Smooth muscle cell (in vitro differentiated cells): Measurements from ENCODE around the gene TXN2. TPM values are rescaled to one million over a fixed set of nuclear protein-coding genes. Genes with fewer than 3 reads are reported as not detected.
"Not testable (repeated sequence)": the region's sequence is repeated elsewhere in the genome, so short reads cannot be mapped to it uniquely, and the experiment has no call there.

Experiments
- DNase-seq: peaks from one replicate; lab custom pipeline; 2025; ENCODE audit not compliant: unreplicated experiment; lab: John Stamatoyannopoulos, UW
- H2AFZ ChIP-seq: fragments of 200-600 bp; sonication (generic); 2 replicates; pipeline ENCODE4 v1.6.0; 2016; ENCODE audit warnings: antibody characterized with exemption, low read depth, mild to moderate bottlenecking
- H3F3A ChIP-seq: fragments of 200-600 bp; sonication (generic); 2 replicates; pipeline ENCODE4 v1.6.0; 2017; ENCODE audit warnings: antibody characterized with exemption, low read depth
- H3K27ac ChIP-seq: fragments of 200-600 bp; sonication (generic); 2 replicates; pipeline ENCODE4 v1.5.1; 2016; ENCODE audit warnings: low read depth, mild to moderate bottlenecking
- H3K27me3 ChIP-seq: fragments of 200-600 bp; sonication (generic); 2 replicates; pipeline ENCODE4 v1.6.1; 2016; ENCODE audit warnings: low read depth, mild to moderate bottlenecking
- H3K36me3 ChIP-seq: fragments of 200-600 bp; sonication (generic); 2 replicates; pipeline ENCODE4 v1.5.1; 2016; ENCODE audit warnings: low read depth
- H3K4me1 ChIP-seq: fragments of 200-600 bp; sonication (generic); 2 replicates; pipeline ENCODE4 v1.5.1; 2016; ENCODE audit warnings: low read depth
- H3K4me2 ChIP-seq: fragments of 200-600 bp; sonication (generic); 2 replicates; pipeline ENCODE4 v1.6.0; 2016; ENCODE audit warnings: mild to moderate bottlenecking
- H3K4me3 ChIP-seq: fragments of 200-600 bp; sonication (generic); 2 replicates; pipeline ENCODE4 v1.5.1; 2016; ENCODE audit warnings: mild to moderate bottlenecking
- H3K79me2 ChIP-seq: fragments of 200-600 bp; sonication (generic); 2 replicates; pipeline ENCODE4 v1.6.0; 2016; ENCODE audit warnings: low read depth, mild to moderate bottlenecking
- H3K9ac ChIP-seq: fragments of 200-600 bp; sonication (generic); 2 replicates; pipeline ENCODE4 v1.6.0; 2016; ENCODE audit warnings: low read depth
- H3K9me3 ChIP-seq: fragments of 200-600 bp; sonication (generic); replicated peaks from 2 replicates; pipeline ENCODE4 v1.5.1; 2016; ENCODE audit warnings: low read depth
- H4K20me1 ChIP-seq: fragments of 200-600 bp; sonication (generic); 2 replicates; pipeline ENCODE4 v1.6.0; 2016; ENCODE audit warnings: low read depth
- WGBS: methylation state at CpG from one replicate; pipeline ENCODE4 v1.1.7; 2016; ENCODE audit warnings: low lambda C conversion rate; 5-methylcytosine and 5-hydroxymethylcytosine counted together
- polyA plus RNA-seq: library from polyadenylated mRNA; unstranded; fragments of >200 nt; fragmentation: Nextera tagmentation; extraction: Ambion mirVana; gene quantifications from 2 replicates; pipeline ENCODE4 v1.2.1, GENCODE V29; 2016
- total RNA-seq: library from RNA; depleted of rRNA; stranded (reverse); fragments of >200 nt; gene quantifications from 2 replicates; pipeline ENCODE4 v1.2.3, GENCODE V29; 2014
- TF ChIP-seq, protein P1 (sequence below): fragments of 200-600 bp; sonication (generic); IDR thresholded peaks from 2 replicates; pipeline ENCODE4 v1.5.1; 2017; ENCODE audit warnings: borderline replicate concordance, mild to moderate bottlenecking, antibody characterized with exemption; ENCODE audit not compliant: insufficient read depth, poor library complexity, severe bottlenecking

TXN2 gene
- total and polyA plus RNA-seq, 2 experiments from 2014 or later, result 17.0 to 97.0 TPM

DNA sequence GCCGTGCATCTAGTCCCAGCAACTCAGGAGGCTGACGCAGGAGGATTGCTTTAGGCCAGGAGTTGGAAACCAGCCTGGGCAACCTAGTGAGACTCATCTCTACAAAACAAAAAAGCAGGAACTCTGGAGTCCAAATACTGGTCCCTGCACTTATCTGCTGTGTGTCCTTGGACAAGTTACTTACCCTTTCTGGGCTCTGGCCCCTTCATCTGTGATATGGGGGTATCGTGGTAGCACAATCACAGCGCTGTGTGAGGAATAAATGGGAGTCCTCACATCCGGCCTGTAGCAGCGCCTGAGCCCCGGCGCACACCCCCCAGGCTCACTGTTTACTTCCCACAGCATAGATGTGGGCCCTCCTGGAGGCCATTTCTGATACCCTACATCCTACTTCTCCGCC, 49.5 kb downstream of the TXN2 start:
- peaks cover 24% of the 10 kb centered on the region for H3K4me1 ChIP-seq
- H4K20me1 ChIP-seq, result no peaks in the 10 kb centered on the region
- no peak overlapping the region for H3K4me3 ChIP-seq
- peak overlapping the region; percentile 69 for H3K27ac ChIP-seq
- 91% methylated on average over 9 of the region's 9 CpGs for WGBS
- no peak for DNase-seq
- H2AFZ ChIP-seq, result no peak overlapping the region
- TF ChIP-seq, protein P1, sequence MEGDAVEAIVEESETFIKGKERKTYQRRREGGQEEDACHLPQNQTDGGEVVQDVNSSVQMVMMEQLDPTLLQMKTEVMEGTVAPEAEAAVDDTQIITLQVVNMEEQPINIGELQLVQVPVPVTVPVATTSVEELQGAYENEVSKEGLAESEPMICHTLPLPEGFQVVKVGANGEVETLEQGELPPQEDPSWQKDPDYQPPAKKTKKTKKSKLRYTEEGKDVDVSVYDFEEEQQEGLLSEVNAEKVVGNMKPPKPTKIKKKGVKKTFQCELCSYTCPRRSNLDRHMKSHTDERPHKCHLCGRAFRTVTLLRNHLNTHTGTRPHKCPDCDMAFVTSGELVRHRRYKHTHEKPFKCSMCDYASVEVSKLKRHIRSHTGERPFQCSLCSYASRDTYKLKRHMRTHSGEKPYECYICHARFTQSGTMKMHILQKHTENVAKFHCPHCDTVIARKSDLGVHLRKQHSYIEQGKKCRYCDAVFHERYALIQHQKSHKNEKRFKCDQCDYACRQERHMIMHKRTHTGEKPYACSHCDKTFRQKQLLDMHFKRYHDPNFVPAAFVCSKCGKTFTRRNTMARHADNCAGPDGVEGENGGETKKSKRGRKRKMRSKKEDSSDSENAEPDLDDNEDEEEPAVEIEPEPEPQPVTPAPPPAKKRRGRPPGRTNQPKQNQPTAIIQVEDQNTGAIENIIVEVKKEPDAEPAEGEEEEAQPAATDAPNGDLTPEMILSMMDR, result no peak
- no peaks in the 10 kb centered on the region for H3K36me3 ChIP-seq
- no peaks in the 10 kb centered on the region for H3K9me3 ChIP-seq
- peaks cover 20% of the 10 kb centered on the region for H3F3A ChIP-seq
- no peaks in the 10 kb centered on the region for H3K79me2 ChIP-seq
- no peak overlapping the region for H3K9ac ChIP-seq
- H3K27me3 ChIP-seq, result no peaks in the 10 kb centered on the region
- peak overlapping the region; percentile 56 for H3K4me2 ChIP-seq

DNA sequence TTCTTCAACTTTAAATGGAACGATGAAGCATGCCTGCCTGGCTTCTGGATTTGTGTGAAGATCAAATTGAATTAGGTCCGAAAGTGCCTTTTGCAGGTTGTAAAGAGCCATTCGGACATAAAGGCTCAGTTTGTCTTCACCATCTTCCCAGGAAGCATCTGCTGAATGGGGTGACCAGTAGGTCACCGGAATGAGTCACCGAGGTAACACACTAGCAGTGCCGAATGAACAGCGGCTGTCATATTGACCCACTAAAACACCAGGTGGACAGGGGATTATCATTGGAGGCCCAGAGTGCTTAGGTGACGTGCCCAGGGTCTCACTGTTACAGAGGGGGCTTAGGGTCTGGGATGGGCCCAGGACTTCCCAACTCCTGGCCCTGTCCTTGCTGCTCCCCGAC, 50.6 kb downstream of the TXN2 start:
- TF ChIP-seq, protein P1, result no peak
- no peak for DNase-seq
- Histone ChIP-seq H4K20me1 (no peaks in the 10 kb centered on the region), H3K4me2 (no peak overlapping the region), H3K4me1 (peaks cover 31% of the 10 kb centered on the region), H3K27ac (peak overlapping the region; percentile 28), H3K79me2 (no peaks in the 10 kb centered on the region), H3K27me3 (no peaks in the 10 kb centered on the region), H2AFZ (no peak overlapping the region), H3K9ac (no peak overlapping the region), H3K4me3 (no peak overlapping the region), H3K36me3 (no peaks in the 10 kb centered on the region), H3K9me3 (no peaks in the 10 kb centered on the region), H3F3A (peaks cover 16% of the 10 kb centered on the region)
- 64% methylated on average over 9 of the region's 9 CpGs for WGBS

DNA sequence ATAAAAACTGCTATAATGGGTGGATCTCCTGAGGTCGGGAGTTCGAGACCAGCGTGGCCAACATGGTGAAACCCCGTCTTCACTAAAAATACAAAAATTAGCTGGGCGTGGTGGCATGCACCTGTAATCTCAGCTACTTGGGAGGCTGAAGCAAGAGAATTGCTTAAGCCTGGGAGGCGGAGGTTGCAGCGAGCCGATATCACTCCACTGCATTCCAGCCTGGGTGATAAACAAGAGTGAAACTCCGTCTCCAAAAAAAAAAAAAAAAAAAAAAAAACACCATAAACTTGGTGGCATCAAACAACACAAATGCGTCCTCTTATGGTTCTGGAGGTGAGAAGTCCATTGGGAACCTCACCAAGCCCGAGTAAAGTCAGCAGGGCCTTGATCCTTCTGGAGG, 53.5 kb downstream of the TXN2 start:
- 87% methylated on average over 11 of the region's 11 CpGs for WGBS
- not testable (repeated sequence) for H3K4me2 ChIP-seq, H3K27ac ChIP-seq, H3K79me2 ChIP-seq, H3F3A ChIP-seq, H3K36me3 ChIP-seq, H3K4me3 ChIP-seq, H3K9ac ChIP-seq, H3K27me3 ChIP-seq, H3K9me3 ChIP-seq, DNase-seq, H2AFZ ChIP-seq, H4K20me1 ChIP-seq
- H3K4me1 ChIP-seq, result peaks cover 18% of the 10 kb centered on the region

DNA sequence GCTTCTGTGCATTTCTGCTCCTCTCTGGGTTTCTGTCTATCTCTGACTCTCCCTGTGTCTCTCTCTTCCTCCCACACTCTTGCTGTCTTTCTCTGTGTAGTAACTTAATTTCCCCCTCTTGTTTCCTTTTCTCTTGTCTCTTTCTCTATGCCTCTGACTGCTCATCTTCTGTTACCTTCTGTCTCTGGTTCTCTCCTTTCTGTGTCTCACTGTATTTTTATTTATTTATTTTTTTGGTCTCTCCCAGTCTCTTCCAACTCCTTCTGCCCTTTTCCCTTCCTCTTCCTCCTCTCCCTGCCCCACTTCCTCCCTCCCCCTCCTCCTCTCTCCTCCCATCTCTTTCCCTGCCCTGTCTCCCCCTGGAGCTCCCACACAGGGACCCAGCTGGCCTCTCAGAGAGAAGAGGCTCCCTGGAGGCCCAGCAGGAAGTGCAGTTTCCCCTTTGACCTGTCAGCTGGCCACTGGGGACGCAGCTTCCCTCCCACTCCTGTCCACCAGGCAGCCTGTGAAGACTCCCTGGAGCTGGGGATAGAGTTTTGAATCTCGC, 55.4 kb downstream of the TXN2 start:
- DNase-seq, result no peak
- peak overlapping the region; percentile 34 for H3K9ac ChIP-seq
- 59% methylated on average over 2 of the region's 2 CpGs for WGBS

More for the DNA sequence above, 55.4 kb downstream of the TXN2 start:
- Histone ChIP-seq H3K9me3 (no peaks in the 10 kb centered on the region), H2AFZ (peak overlapping the region; percentile 85), H3K79me2 (no peaks in the 10 kb centered on the region), H3F3A (peaks cover 8% of the 10 kb centered on the region), H3K27me3 (no peaks in the 10 kb centered on the region), H3K4me3 (no peak overlapping the region), H3K4me2 (peak overlapping the region; percentile 51), H4K20me1 (no peaks in the 10 kb centered on the region), H3K4me1 (peaks cover 9% of the 10 kb centered on the region), H3K36me3 (no peaks in the 10 kb centered on the region), H3K27ac (peak overlapping the region; percentile 80)
- TF ChIP-seq, protein P1, result no peak
